22Rv1 (cell line): ENCODE measurements around the gene FAM114A2.

Experiments
- ZFX ChIP-seq: fragments of 450-650 bp; IDR thresholded peaks from 2 replicates; pipeline ENCODE4 v1.6.1; 2017; ENCODE audit warnings: antibody characterized with exemption, borderline replicate concordance
- TF ChIP-seq, protein P1 (sequence below): fragments of 450-650 bp; IDR thresholded peaks from 2 replicates; pipeline ENCODE4 v1.5.1; 2017; ENCODE audit warnings: mild to moderate bottlenecking

DNA sequence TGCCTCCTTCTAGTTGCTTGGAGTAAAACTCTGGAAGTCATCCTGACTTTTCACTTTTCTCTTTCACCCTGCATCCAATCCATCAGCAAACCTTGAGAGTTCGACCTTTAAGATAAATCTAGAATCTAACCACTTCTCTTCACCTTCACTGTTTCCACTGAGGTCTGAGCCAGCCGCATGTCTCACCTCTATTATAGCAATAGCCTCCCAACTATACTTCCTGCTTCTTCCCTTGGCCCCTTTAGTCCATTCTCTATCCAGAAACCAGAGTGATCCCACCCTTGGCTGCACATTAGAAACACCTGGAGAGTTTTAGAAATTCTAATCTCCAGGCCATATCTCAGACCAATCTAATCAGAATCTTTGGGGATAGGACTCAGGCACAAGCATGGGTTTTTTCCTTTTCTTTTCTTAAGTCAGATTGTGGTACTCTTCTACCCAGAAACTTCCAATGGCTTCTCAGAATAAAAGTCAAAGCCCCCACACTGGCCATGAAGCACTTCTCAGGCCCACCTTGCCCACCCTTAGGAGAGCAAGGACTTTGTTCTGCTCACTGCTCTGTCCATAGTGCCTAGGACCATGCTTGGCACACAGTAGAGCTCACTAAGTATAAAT is 33.2 kb upstream of the FAM114A2 start:
- TF ChIP-seq, protein P1, sequence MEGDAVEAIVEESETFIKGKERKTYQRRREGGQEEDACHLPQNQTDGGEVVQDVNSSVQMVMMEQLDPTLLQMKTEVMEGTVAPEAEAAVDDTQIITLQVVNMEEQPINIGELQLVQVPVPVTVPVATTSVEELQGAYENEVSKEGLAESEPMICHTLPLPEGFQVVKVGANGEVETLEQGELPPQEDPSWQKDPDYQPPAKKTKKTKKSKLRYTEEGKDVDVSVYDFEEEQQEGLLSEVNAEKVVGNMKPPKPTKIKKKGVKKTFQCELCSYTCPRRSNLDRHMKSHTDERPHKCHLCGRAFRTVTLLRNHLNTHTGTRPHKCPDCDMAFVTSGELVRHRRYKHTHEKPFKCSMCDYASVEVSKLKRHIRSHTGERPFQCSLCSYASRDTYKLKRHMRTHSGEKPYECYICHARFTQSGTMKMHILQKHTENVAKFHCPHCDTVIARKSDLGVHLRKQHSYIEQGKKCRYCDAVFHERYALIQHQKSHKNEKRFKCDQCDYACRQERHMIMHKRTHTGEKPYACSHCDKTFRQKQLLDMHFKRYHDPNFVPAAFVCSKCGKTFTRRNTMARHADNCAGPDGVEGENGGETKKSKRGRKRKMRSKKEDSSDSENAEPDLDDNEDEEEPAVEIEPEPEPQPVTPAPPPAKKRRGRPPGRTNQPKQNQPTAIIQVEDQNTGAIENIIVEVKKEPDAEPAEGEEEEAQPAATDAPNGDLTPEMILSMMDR = no peak
- no peak for TF ChIP-seq ZFX
